ENCODE results near the gene PLEKHG4B. TPM values are rescaled to one million over a fixed set of nuclear protein-coding genes. Genes with fewer than 3 reads are reported as not detected.

Gene PLEKHG4B
- total and polyA plus RNA-seq, 2 of the 8 experiments (the other 6 are each of a cell fraction or from before 2014, with no cell fraction given), result 31.1 to 43.6 TPM

- Histone ChIP-seq H2BK120ac (replicated peaks; ENCODE audit: low read depth, low read length) (no peak overlapping the region), H2BK20ac (ENCODE audit: low read length) (no peak overlapping the region), H3K9me3 (ENCODE audit: insufficient read depth in 2 of 2, low read depth in 1 of 2, low read length in 1 of 2) (no peaks in the 10 kb centered on the region), H2BK12ac (ENCODE audit: low read depth, low read length) (no peak overlapping the region), H3K36me3 (ENCODE audit: control insufficient read depth in 2 of 4, insufficient read depth in 4 of 4, low read length in 3 of 4) (peaks cover 9 to 24% (median 13%) of the 10 kb centered on the region in 4 experiments; a peak in 6 of 8 replicates), H3K23me2 (ENCODE audit: low read depth, low read length) (no peaks in the 10 kb centered on the region), H3K4me1 (replicated peaks in 1 of 4; ENCODE audit: control insufficient read depth in 3 of 4, insufficient read depth in 4 of 4, low read length in 3 of 4) (peaks cover 0 to 12% (median 8%) of the 10 kb centered on the region in 4 experiments; a peak in 5 of 7 replicates), H3K79me1 (ENCODE audit: low read depth, low read length) (no peaks in the 10 kb centered on the region; the same call in 1 of the 2 replicates), H3K9ac (replicated peaks in 1 of 4; ENCODE audit: extremely low read depth in 1 of 4, low read depth in 3 of 4, low read length in 3 of 4) (no peak overlapping the region), H3K4ac (replicated peaks; ENCODE audit: insufficient read length, low read depth, low read length) (no peak overlapping the region), H3K14ac (ENCODE audit: insufficient read length) (no peak overlapping the region), H2BK15ac (ENCODE audit: low read length) (no peak overlapping the region), H3K18ac (ENCODE audit: extremely low read depth, low read length) (no peak overlapping the region), H4K20me1 (replicated peaks in 1 of 2; ENCODE audit: control insufficient read depth in 1 of 2, insufficient read depth in 2 of 2, low read length in 2 of 2) (peaks cover 3 to 13% of the 10 kb centered on the region in 2 experiments), H2AK5ac (ENCODE audit: low read depth, low read length) (no peak overlapping the region), H3K4me3 (ENCODE audit: extremely low read depth in 1 of 4, insufficient read depth in 2 of 4, low read depth in 3 of 4, low read length in 4 of 4) (no peak overlapping the region), H3K79me2 (ENCODE audit: control insufficient read depth in 1 of 2, insufficient read depth in 2 of 2, low read length in 2 of 2) (no peaks in the 10 kb centered on the region), H3K4me2 (ENCODE audit: insufficient read depth in 1 of 2, low read depth in 2 of 2, low read length in 2 of 2) (no peak overlapping the region), H3K27ac (ENCODE audit: low read depth, low read length) (no peak overlapping the region), H3K56ac (replicated peaks; ENCODE audit: insufficient read length, low read depth, low read length) (no peak overlapping the region), H3K27me3 (replicated peaks in 1 of 4; ENCODE audit: control insufficient read depth in 3 of 4, extremely low read depth in 1 of 4, insufficient read depth in 3 of 4, low read length in 3 of 4) (no peaks in the 10 kb centered on the region), H4K5ac (ENCODE audit: insufficient read length, low read depth, low read length) (no peak overlapping the region), H2AFZ (ENCODE audit: low read length) (no peak overlapping the region), H2BK5ac (ENCODE audit: low read depth, low read length) (no peak overlapping the region), H4K8ac (ENCODE audit: extremely low read depth, insufficient read depth, low read length) (no peak overlapping the region), H3K23ac (ENCODE audit: insufficient read length) (no peak overlapping the region), H4K91ac (replicated peaks; ENCODE audit: insufficient read length, low read length) (no peak overlapping the region)
- WGBS, 2 experiments (ENCODE audit: extremely low coverage in 1 of 2, insufficient coverage in 1 of 2, insufficient read length in 1 of 2, insufficient replicate concordance in 2 of 2, low coverage in 1 of 2, low lambda C conversion rate in 2 of 2, missing lambda C conversion rate in 1 of 2), result 90% methylated on average over 21 of the region's 21 CpGs; no CpG with 5 or more reads in 1 of the 2 experiments
- ChIA-PET CTCF (ENCODE audit: partially characterized antibody) (interaction anchor here (0.6 to 1.6 kb wide), 3 partner anchors 10 to 166 kb away, joined by 3 to 5 read pairs (median 4); no protein-coding TSS in a partner anchor), POLR2A (ENCODE audit: partially characterized antibody) (no interaction called here)
- FAIRE-seq (no peak), DNase-seq (ENCODE audit: low read depth in 1 of 2, low spot score in 2 of 2) (no peak)
- TF ChIP-seq EP300 (IDR thresholded peaks at IDR 0.05; ENCODE audit: borderline replicate concordance in 1 of 2, low read depth in 2 of 2, low read length in 2 of 2) (no peak), SUZ12 (IDR thresholded peaks at IDR 0.05; ENCODE audit: low read length) (no peak), SP2 (IDR thresholded peaks at IDR 0.05; ENCODE audit: low read length) (no peak), KDM5A (IDR thresholded peaks at IDR 0.05; ENCODE audit: low read length) (no peak), EGR1 (IDR thresholded peaks at IDR 0.05; ENCODE audit: borderline replicate concordance, low read depth, low read length) (no peak), SIX5 (IDR thresholded peaks at IDR 0.05; ENCODE audit: low read depth, low read length) (no peak), RFX5 (IDR thresholded peaks at IDR 0.05; ENCODE audit: borderline replicate concordance, low read depth, low read length) (no peak), ASH2L (IDR thresholded peaks at IDR 0.05; ENCODE audit: low read length) (no peak), TCF12 (IDR thresholded peaks at IDR 0.05; ENCODE audit: low read depth, low read length) (no peak), RXRA (IDR thresholded peaks at IDR 0.05; ENCODE audit: insufficient read depth, low read depth, low read length) (no peak)
- TF ChIP-seq, protein P1, sequence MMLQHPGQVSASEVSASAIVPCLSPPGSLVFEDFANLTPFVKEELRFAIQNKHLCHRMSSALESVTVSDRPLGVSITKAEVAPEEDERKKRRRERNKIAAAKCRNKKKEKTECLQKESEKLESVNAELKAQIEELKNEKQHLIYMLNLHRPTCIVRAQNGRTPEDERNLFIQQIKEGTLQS (IDR thresholded peaks at IDR 0.05; ENCODE audit: insufficient read depth, low read depth, low read length), result no peak
These were observed 93.4 kb downstream of the PLEKHG4B start for GRCh38 chr5:185095-186070.
